Stomach (tissue), 4 donors: ENCODE data around the gene RPTOR.

Experiments used
- CTCF ChIP-seq, 7 experiments: fragments of 450-650 bp in 4 of 7; fragments of 200-600 bp in 3 of 7; sonication (generic) in 3 of 7; IDR thresholded peaks; one replicate each; pipeline ENCODE4 v1.5.1; 2016 to 2019; ENCODE audit warnings: antibody characterized with exemption in 7 of 7, control low read depth in 2 of 7, mild to moderate bottlenecking in 1 of 7
- POLR2AphosphoS5 ChIP-seq, 3 donors: sonication (generic); formaldehyde crosslinking; IDR thresholded peaks; one replicate each; pipeline ENCODE4 v1.6.1; 2016; ENCODE audit warnings: antibody characterized with exemption in 3 of 3

GRCh38 chr17:80531400-80531799, 13.2 kb upstream of the RPTOR start:
- TF ChIP-seq POLR2AphosphoS5 (IDR thresholded peaks at IDR 0.05), result no peak
- TF ChIP-seq CTCF (IDR thresholded peaks at IDR 0.05), result no peak
